MCF 10A (cell line): ENCODE results near the gene ARF3. TPM values are rescaled to one million over a fixed set of nuclear protein-coding genes. Genes with fewer than 3 reads are reported as not detected.

ENCODE experiments used
- BruUV-seq: library from RNA; stranded (reverse); fragments of 400-500 nt; replicated peaks from 2 replicates; lab custom pipeline; 2021; lab: Mats Ljungman, UMichigan
- CTCF ChIA-PET: fragments of 300-600 bp; sonication (Branson Sonifier 250); formaldehyde crosslinking; extraction: SDS; loops from one replicate; lab custom pipeline; 2021; ENCODE audit warnings: antibody characterized with exemption, inconsistent platforms; lab: Yijun Ruan, JAX
- POLR2A ChIA-PET: fragments of 300-600, 350-650 bp; sonication (Branson Sonifier 250); formaldehyde crosslinking; extraction: SDS; loops from one replicate; lab custom pipeline; 2020; ENCODE audit warnings: antibody characterized with exemption, inconsistent platforms; lab: Yijun Ruan, JAX
- DNase-seq: peaks from one replicate; pipeline ENCODE4 v3.0.0-alpha.2; 2018; ENCODE audit not compliant: unreplicated experiment
- H3K27ac Mint-ChIP-seq: one replicate; pipeline ENCODE4 v1.8.0; 2022; ENCODE audit warnings: mild to moderate bottlenecking, low read depth, mixed read lengths; ENCODE audit not compliant: unreplicated experiment
- H3K27me3 Mint-ChIP-seq: one replicate; pipeline ENCODE4 v1.8.0; 2022; ENCODE audit warnings: mixed read lengths; ENCODE audit not compliant: insufficient read depth, unreplicated experiment
- H3K36me3 Mint-ChIP-seq: one replicate; pipeline ENCODE4 v1.8.0; 2022; ENCODE audit warnings: mild to moderate bottlenecking, moderate library complexity, mixed read lengths; ENCODE audit not compliant: insufficient read depth, unreplicated experiment
- H3K4me1 Mint-ChIP-seq: one replicate; pipeline ENCODE4 v1.8.0; 2022; ENCODE audit warnings: mixed read lengths; ENCODE audit not compliant: insufficient read depth, unreplicated experiment
- H3K4me3 Mint-ChIP-seq: one replicate; pipeline ENCODE4 v1.8.0; 2022; ENCODE audit warnings: mild to moderate bottlenecking, moderate library complexity, mixed read lengths; ENCODE audit not compliant: unreplicated experiment
- H3K9me3 Mint-ChIP-seq: one replicate; pipeline ENCODE4 v1.8.0; 2022; ENCODE audit warnings: mixed read lengths; ENCODE audit not compliant: unreplicated experiment
- CTCF ChIP-seq: fragments of 200-600 bp; IDR thresholded peaks from one replicate; pipeline ENCODE4 v1.8.0; 2022; ENCODE audit warnings: antibody characterized with exemption, mild to moderate bottlenecking; ENCODE audit not compliant: unreplicated experiment
- intact Hi-C: fragments of 100-400 bp; cut with micrococcal nuclease; formaldehyde crosslinking; loops from 2 replicates; pipeline ENCODE4 v1.14.1; 2022
- total RNA-seq: library from RNA; stranded (reverse); gene quantifications from 2 replicates; pipeline ENCODE4 v1.2.3, GENCODE V29; 2022

The ARF3 gene
- total RNA-seq, 1 experiment from 2014 or later = 117 TPM

DNA sequence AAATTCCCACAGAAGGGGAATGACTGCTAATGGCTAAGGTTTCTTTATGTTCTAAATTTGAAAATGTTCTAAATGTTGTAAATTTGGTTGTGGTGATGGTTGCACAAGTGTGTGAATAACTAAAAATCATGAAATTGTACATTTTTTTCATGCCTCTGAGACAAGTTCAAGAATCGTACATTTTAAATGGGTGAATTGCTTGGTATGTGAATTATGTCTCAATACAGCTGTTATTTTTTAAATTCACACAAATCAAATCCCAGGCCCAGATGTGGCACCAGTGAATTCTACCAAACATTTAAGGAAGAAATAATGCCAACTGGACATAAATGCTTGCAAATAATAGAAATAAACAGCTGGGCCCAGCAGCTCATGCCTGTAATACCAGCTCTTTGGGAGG is 63.0 kb downstream of the ARF3 start:
- H3K27me3 Mint-ChIP-seq = peaks cover 30% of the 10 kb centered on the region
- no TSS peak for BruUV-seq
- ChIA-PET CTCF (interaction anchor here (0.5 to 2.7 kb wide), 2 partner anchors 28 to 41 kb away, joined by 5 to 9 read pairs; partner anchors contain the start of gene RND1), POLR2A (interaction anchor here (0.6 kb wide), 1 partner anchor 63 kb away, joined by 4 read pairs; the partner anchor contains the start of gene ARF3)
- no peak for DNase-seq
- H3K36me3 Mint-ChIP-seq = no peaks in the 10 kb centered on the region
- no peak for TF ChIP-seq CTCF
- intact Hi-C loops = loop anchor here (5.0 to 10.0 kb wide), 2 partner anchors 101 to 142 kb away; partner anchors contain the start of gene DDN
- H3K4me3 Mint-ChIP-seq = no peak overlapping the region
- H3K9me3 Mint-ChIP-seq = no peaks in the 10 kb centered on the region
- no peaks in the 10 kb centered on the region for H3K4me1 Mint-ChIP-seq
- H3K27ac Mint-ChIP-seq = no peak overlapping the region

GRCh38 chr12:48890657-48891418 is 66.4 kb downstream of the ARF3 start:
- no TSS peak for BruUV-seq
- POLR2A ChIA-PET = interaction anchor here (0.6 to 2.6 kb wide), 7 partner anchors 18 to 1126 kb away, joined by 3 to 16 read pairs (median 3); partner anchors contain the start of gene DDX23
- TF ChIP-seq CTCF = peak; percentile 85
- H3K27me3 Mint-ChIP-seq = peaks cover 20% of the 10 kb centered on the region
- no peaks in the 10 kb centered on the region for H3K9me3 Mint-ChIP-seq
- H3K36me3 Mint-ChIP-seq = no peaks in the 10 kb centered on the region
- DNase-seq = peak; percentile 76
- H3K4me3 Mint-ChIP-seq = no peak overlapping the region
- H3K4me1 Mint-ChIP-seq = no peaks in the 10 kb centered on the region
- CTCF ChIA-PET = interaction anchor here (0.6 to 7.4 kb wide), 38 partner anchors 9 to 626 kb away, joined by 3 to 114 read pairs (median 4); partner anchors contain the start of genes DDX23, FKBP11 and RND1
- intact Hi-C loops = loop anchor here (1.0 to 10.0 kb wide), 3 partner anchors 38 to 139 kb away; partner anchors contain the start of gene DDN
- no peak overlapping the region for H3K27ac Mint-ChIP-seq

DNA sequence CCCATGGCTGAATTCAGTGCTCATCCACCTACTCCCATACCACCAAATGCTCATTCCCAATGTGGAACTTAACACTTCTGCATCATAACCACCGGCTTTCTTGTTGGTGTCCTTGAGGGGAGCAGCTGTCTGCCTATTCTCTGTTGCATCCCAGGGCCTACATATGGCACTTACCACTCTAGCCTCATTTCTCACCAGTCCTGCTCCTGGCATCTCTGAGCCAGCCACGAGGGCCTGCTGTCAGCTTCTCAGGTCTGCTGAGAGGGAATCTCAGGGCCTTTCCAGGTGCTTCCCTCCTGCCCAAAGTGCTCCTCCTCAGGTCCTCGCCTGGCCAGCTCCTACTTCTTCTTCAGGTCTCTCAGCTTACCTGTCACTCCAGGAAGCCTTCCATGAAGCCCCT is 67.6 kb downstream of the ARF3 start:
- Mint-ChIP-seq H3K4me3 (no peak overlapping the region), H3K4me1 (no peaks in the 10 kb centered on the region), H3K27me3 (peaks cover 20% of the 10 kb centered on the region), H3K27ac (no peak overlapping the region), H3K36me3 (no peaks in the 10 kb centered on the region), H3K9me3 (no peaks in the 10 kb centered on the region)
- BruUV-seq = no TSS peak
- no peak for DNase-seq
- intact Hi-C loops = loop anchor here (1.0 to 10.0 kb wide), 3 partner anchors 36 to 137 kb away; partner anchors contain the start of gene DDN
- no peak for TF ChIP-seq CTCF
- ChIA-PET CTCF (interaction anchor here (0.6 to 7.4 kb wide), 18 partner anchors 8 to 566 kb away, joined by 3 to 114 read pairs (median 6); partner anchors contain the start of genes DDX23, FKBP11 and RND1), POLR2A (interaction anchor here (2.6 kb wide), 1 partner anchor 37 kb away, joined by 16 read pairs; the partner anchor contains the start of gene DDX23)

Other genes with a start within 250 kb of the ARF3 start
- 54.3 and 55.1 TPM in 2 replicates for gene CCNT1, start 240.8 kb downstream of the ARF3 start, total RNA-seq
- gene ADCY6, start 168.4 kb downstream of the ARF3 start, total RNA-seq = 21.9 and 33.2 TPM in 2 replicates
- gene CACNB3, start 139.0 kb downstream of the ARF3 start, total RNA-seq = 6.9 and 7.0 TPM in 2 replicates
- 67.8 and 88.4 TPM in 2 replicates for gene DDX23, start 105.3 kb downstream of the ARF3 start, total RNA-seq
- 1.0 and 1.2 TPM in 2 replicates for gene RND1, start 91.6 kb downstream of the ARF3 start, total RNA-seq
- 11.0 and 13.1 TPM in 2 replicates for gene FKBP11, start 32.0 kb downstream of the ARF3 start, total RNA-seq
- 1.1 TPM in 1 of 2 replicates, not detected in the other for gene WNT10B, start 14.2 kb upstream of the ARF3 start, total RNA-seq
- gene WNT1, start 20.8 kb upstream of the ARF3 start, total RNA-seq = not detected in 2 replicates
- 0.28 and 0.47 TPM in 2 replicates for gene DDN, start 41.9 kb upstream of the ARF3 start, total RNA-seq
- 80.3 and 84.6 TPM in 2 replicates for gene PRKAG1, start 61.3 kb upstream of the ARF3 start, total RNA-seq
- gene KMT2D, start 103.3 kb upstream of the ARF3 start, total RNA-seq = 76.9 and 92.5 TPM in 2 replicates
- gene RHEBL1, start 112.5 kb upstream of the ARF3 start, total RNA-seq = 0.35 and 0.93 TPM in 2 replicates
- gene DHH, start 137.3 kb upstream of the ARF3 start, total RNA-seq = not detected in 2 replicates
- gene LMBR1L, start 153.4 kb upstream of the ARF3 start, total RNA-seq = 27.8 and 35.7 TPM in 2 replicates
- gene TUBA1B, start 173.9 kb upstream of the ARF3 start, total RNA-seq = 282 and 369 TPM in 2 replicates
- gene TUBA1A, start 231.6 kb upstream of the ARF3 start, total RNA-seq = 9.8 and 10.4 TPM in 2 replicates